Measurements from ENCODE around the gene CABLES2.
"Not testable (repeated sequence)": the region's sequence is repeated elsewhere in the genome, so short reads cannot be mapped to it uniquely, and the experiment has no call there.

The CABLES2 gene

DNA sequence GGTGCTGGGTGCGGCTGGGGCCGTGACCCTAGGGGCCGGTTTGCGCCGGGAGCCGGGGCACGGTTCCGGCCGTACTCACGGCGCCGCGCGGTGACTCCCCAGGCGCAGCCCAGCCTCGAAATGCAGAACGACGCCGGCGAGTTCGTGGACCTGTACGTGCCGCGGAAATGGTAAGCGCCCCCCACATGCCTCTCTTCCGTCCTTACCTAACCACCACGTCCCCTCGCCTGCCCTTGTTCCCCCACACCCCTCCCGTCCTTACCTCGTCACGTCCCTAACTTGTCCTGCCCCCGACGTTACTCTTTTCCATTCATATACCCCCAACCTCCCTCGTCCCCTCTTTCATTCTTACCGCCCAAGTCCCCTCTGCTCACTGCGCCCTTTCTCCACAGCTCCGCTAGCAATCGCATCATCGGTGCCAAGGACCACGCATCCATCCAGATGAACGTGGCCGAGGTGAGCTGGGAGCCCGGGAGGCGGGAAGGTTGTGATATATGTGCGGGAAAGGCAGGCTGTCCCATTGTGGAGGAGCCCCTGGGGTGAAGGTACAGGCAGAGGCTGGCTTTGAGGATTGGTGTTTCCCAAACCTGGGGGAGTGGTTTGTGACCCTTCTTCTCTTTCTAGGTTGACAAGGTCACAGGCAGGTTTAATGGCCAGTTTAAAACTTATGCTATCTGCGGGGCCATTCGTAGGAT, 19.7 kb downstream of the CABLES2 start:
- H3K27ac Mint-ChIP-seq: peak overlapping the region; percentile 92
- H3K4me1 Mint-ChIP-seq: peaks cover 26% of the 10 kb centered on the region
- peak; percentile 18 for ATAC-seq (ENCODE audit: low read depth)

GRCh38 chr20:62386383-62387218, 20.5 kb downstream of the CABLES2 start, which contains the start of gene RPS21:
RPS21 (plus strand) TSS chr20:62387103; CDS start chr20:62387339, 236 bp downstream.
- H3K4me3 Mint-ChIP-seq: peak within 1 kb of the TSS; percentile 96
- H3K36me3 Mint-ChIP-seq: peaks cover 13% of the 10 kb centered on the region
- H3K9me3 Mint-ChIP-seq: peaks cover 4% of the 10 kb centered on the region
- no peaks in the 10 kb centered on the region for H3K27me3 Mint-ChIP-seq
- peak; percentile 90 to 91 for DNase-seq (ENCODE audit: low spot score in 2 of 2)
- peak; percentile 93 for ATAC-seq (ENCODE audit: low read depth)
- H3K4me1 Mint-ChIP-seq: peaks cover 31% of the 10 kb centered on the region
- peak within 1 kb of the TSS; percentile 92 for H3K27ac Mint-ChIP-seq

More for the DNA sequence above, 19.7 kb downstream of the CABLES2 start:
- no peaks in the 10 kb centered on the region for H3K27me3 Mint-ChIP-seq
- H3K9me3 Mint-ChIP-seq: no peaks in the 10 kb centered on the region
- DNase-seq (ENCODE audit: low spot score in 2 of 2): no peak
- H3K36me3 Mint-ChIP-seq: peaks cover 8% of the 10 kb centered on the region
- H3K4me3 Mint-ChIP-seq: peak overlapping the region; percentile 96

DNA sequence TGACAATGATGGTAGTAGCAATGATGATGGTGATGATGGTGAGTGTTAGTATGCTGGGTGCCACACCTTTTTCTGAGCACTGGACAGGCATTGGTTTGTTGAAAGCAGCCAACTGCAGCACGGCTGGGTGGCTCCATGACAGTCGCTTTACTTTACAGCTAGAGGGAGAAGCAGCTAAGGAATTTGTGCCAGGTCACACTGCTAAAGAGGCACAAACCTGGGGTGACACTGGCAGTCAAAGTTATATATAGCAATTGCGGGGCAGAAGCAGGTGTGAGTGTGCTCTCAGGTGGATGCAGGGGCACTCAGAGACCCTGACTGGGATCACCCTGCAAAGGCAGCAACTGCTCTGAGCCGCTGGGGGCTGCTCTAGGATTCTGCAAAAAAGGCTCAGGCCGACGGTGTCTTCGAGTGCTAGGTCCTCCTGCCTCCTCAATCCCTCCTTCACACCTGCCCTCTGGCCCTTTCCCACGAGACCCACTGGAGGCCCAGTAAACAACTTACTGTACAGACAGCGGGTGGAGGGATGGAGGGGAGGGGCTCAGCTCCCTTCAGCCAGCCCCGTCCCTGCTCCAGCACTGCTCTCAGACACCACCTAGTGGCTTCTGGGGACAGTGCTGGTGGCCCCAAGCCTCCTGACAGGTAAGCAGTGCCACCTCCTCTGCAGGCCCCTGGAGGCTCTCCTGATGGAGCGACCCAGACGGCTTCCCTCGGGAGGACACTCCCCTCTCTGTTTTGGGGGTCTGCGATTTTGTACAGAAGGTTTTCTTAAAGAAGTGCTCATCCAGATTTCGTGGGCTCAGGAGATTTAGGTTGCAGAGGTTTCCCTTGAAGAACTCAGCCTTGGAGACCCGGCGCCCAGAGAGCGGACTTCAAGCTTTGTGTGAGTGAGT, 24.5 kb downstream of the CABLES2 start:
- H3K4me1 Mint-ChIP-seq: peaks cover 25% of the 10 kb centered on the region
- peaks cover 4% of the 10 kb centered on the region for H3K9me3 Mint-ChIP-seq
- H3K27ac Mint-ChIP-seq: peak overlapping the region; percentile 53
- no peaks in the 10 kb centered on the region for H3K27me3 Mint-ChIP-seq
- DNase-seq (ENCODE audit: low spot score in 2 of 2): peak; percentile 84 to 90
- peak; percentile 67 for ATAC-seq (ENCODE audit: low read depth)
- no peak overlapping the region for H3K4me3 Mint-ChIP-seq
- peaks cover 8% of the 10 kb centered on the region for H3K36me3 Mint-ChIP-seq

DNA sequence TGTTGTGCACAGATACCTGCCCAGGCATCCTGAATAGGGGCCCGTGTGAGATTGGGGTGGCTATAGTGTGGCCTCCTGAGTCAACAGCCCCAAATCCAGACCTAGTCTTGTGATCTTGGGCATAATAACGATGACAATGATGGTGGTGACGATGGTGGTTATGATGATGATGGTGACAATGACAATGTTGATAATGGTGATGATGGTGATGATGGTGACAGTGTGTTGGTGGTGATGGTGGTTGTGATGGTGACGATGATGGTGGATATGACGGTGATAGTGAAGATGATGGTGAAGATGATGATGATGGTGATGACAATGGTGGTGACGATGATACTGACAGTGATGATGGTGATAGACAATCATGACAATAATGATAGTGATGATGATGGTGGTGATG, 25.2 kb downstream of the CABLES2 start:
- Mint-ChIP-seq H3K27ac (peak overlapping the region; percentile 7), H3K27me3 (no peaks in the 10 kb centered on the region), H3K9me3 (peaks cover 4% of the 10 kb centered on the region), H3K4me1 (peaks cover 21% of the 10 kb centered on the region), H3K36me3 (peaks cover 8% of the 10 kb centered on the region), H3K4me3 (no peak overlapping the region)
- DNase-seq (ENCODE audit: low spot score in 2 of 2) (no peak), ATAC-seq (ENCODE audit: low read depth) (no peak)

DNA sequence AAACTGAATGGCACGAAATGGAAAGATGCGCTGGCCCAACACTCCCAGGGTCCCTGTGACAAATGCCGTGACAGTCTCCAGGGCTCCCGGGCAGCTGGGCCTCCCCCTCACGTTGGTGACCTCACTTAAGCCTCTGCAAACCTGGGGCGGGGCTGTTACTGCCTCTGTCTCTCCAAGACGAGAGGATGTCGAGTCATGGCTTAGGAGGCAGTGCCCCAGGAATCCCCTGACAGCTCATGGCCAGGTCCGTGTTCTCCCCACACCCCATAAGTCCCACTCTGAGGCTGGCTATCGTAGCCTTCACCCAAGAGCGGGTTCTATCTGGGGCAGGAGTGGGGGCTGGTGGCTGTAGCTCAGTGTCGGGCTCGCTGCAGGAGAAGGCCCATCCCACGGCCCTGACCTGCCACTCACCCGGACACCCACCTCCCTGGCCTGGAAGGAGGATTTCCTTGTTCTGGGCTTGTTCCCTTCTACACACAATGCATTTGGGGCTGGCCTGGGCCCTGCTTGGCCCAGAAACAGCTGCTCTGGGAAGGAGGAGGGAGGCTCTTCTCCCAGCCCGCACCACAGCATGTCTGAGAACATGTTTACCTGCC, 25.8 kb downstream of the CABLES2 start:
- Mint-ChIP-seq H3K36me3 (peaks cover 8% of the 10 kb centered on the region), H3K4me1 (peaks cover 21% of the 10 kb centered on the region), H3K27me3 (no peaks in the 10 kb centered on the region), H3K27ac (peak overlapping the region; percentile 7), H3K4me3 (no peak overlapping the region), H3K9me3 (peaks cover 4% of the 10 kb centered on the region)
- ATAC-seq (ENCODE audit: low read depth) (no peak), DNase-seq (ENCODE audit: low spot score in 2 of 2) (no peak)

- H3K9me3 Mint-ChIP-seq: peaks cover 4% of the 10 kb centered on the region
- H3K27ac Mint-ChIP-seq: no peak overlapping the region
- peaks cover 14% of the 10 kb centered on the region for H3K4me1 Mint-ChIP-seq
- ATAC-seq (ENCODE audit: low read depth) (no peak), DNase-seq (ENCODE audit: low spot score in 2 of 2) (no peak)
- peaks cover 4% of the 10 kb centered on the region for H3K27me3 Mint-ChIP-seq
- no peak overlapping the region for H3K4me3 Mint-ChIP-seq
- peaks cover 8% of the 10 kb centered on the region for H3K36me3 Mint-ChIP-seq
These were observed 28.9 kb downstream of the CABLES2 start for GRCh38 chr20:62378215-62378614.

GRCh38 chr20:62377615-62378178, 29.4 kb downstream of the CABLES2 start:
- Mint-ChIP-seq H3K9me3 (peaks cover 4% of the 10 kb centered on the region), H3K4me1 (peaks cover 16% of the 10 kb centered on the region), H3K27ac (no peak overlapping the region), H3K27me3 (peaks cover 9% of the 10 kb centered on the region), H3K4me3 (no peak overlapping the region), H3K36me3 (peaks cover 9% of the 10 kb centered on the region)
- DNase-seq (ENCODE audit: low spot score in 2 of 2) (no peak), ATAC-seq (ENCODE audit: low read depth) (no peak)

GRCh38 chr20:62377064-62377461, 30.0 kb downstream of the CABLES2 start:
- peaks cover 6% of the 10 kb centered on the region for H3K36me3 Mint-ChIP-seq
- H3K27me3 Mint-ChIP-seq: peaks cover 9% of the 10 kb centered on the region
- H3K4me3 Mint-ChIP-seq: no peak overlapping the region
- no peak for DNase-seq (ENCODE audit: low spot score in 2 of 2)
- H3K9me3 Mint-ChIP-seq: peaks cover 3% of the 10 kb centered on the region
- ATAC-seq (ENCODE audit: low read depth): no peak
- H3K4me1 Mint-ChIP-seq: peaks cover 13% of the 10 kb centered on the region
- H3K27ac Mint-ChIP-seq: no peak overlapping the region

GRCh38 chr20:62376112-62377063, 30.7 kb downstream of the CABLES2 start:
- Mint-ChIP-seq H3K4me1 (peaks cover 9% of the 10 kb centered on the region), H3K4me3 (no peak overlapping the region), H3K36me3 (peaks cover 2% of the 10 kb centered on the region), H3K27me3 (peaks cover 9% of the 10 kb centered on the region), H3K27ac (no peak overlapping the region), H3K9me3 (no peaks in the 10 kb centered on the region)
- ATAC-seq (ENCODE audit: low read depth) (no peak), DNase-seq (ENCODE audit: low spot score in 2 of 2) (no peak)

DNA sequence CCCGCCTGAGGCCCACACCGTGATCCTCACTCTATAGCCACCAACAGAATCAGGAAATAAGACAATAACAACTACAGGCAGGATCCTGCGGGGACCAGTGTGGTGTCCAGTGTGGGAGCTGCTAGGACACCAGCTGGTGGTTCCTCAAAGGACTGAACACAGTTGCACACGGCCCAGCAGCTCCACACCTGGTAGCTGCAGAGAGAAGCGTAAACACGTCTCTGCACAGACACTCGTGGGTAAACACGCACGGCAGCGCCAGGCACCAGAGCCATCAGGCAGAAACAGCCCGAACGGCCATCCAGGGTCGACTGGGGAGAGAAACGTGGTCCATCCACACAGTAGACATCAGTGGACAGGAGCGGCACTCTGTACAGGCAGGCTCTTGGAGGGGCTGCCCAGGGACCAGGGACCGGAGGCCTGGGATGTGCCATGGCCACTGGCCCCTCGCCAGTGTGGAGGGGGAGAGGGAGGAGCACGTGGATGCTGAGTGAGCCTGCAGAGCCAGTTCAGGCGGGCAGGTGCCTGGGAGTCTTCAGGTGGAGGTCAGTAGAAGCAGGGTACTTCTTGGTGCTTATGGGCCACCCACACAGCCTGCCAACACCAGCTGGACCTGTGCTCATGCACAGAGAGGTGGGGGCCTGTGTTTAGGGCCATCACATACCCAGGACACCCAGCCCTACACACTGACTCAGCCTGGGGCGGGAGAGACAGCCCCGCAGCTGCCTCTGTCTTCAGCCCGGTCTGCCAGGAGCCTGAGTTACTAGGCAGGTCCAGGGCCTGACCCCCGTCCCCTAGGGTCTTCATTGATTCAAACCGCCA, 32.5 kb downstream of the CABLES2 start:
- ATAC-seq (ENCODE audit: low read depth) (no peak), DNase-seq (ENCODE audit: low spot score in 2 of 2) (no peak)
- Mint-ChIP-seq H3K27ac (no peak overlapping the region), H3K36me3 (peaks cover 2% of the 10 kb centered on the region), H3K27me3 (peaks cover 9% of the 10 kb centered on the region), H3K9me3 (no peaks in the 10 kb centered on the region), H3K4me3 (no peak overlapping the region), H3K4me1 (peaks cover 9% of the 10 kb centered on the region)

GRCh38 chr20:62373631-62374179, 33.4 kb downstream of the CABLES2 start:
- not testable (repeated sequence) for H3K27me3 Mint-ChIP-seq; H3K4me3 Mint-ChIP-seq; H3K36me3 Mint-ChIP-seq; H3K9me3 Mint-ChIP-seq; DNase-seq (ENCODE audit: low spot score in 2 of 2); H3K27ac Mint-ChIP-seq; ATAC-seq (ENCODE audit: low read depth)
- peaks cover 11% of the 10 kb centered on the region for H3K4me1 Mint-ChIP-seq

All from memory B cell (primary cell).